ENCODE measurements around the gene PARM1. TPM values are rescaled to one million over a fixed set of nuclear protein-coding genes. Genes with fewer than 3 reads are reported as not detected.

Gene PARM1
- total RNA-seq, 1 donor from 2014 or later = 116 TPM

DNA sequence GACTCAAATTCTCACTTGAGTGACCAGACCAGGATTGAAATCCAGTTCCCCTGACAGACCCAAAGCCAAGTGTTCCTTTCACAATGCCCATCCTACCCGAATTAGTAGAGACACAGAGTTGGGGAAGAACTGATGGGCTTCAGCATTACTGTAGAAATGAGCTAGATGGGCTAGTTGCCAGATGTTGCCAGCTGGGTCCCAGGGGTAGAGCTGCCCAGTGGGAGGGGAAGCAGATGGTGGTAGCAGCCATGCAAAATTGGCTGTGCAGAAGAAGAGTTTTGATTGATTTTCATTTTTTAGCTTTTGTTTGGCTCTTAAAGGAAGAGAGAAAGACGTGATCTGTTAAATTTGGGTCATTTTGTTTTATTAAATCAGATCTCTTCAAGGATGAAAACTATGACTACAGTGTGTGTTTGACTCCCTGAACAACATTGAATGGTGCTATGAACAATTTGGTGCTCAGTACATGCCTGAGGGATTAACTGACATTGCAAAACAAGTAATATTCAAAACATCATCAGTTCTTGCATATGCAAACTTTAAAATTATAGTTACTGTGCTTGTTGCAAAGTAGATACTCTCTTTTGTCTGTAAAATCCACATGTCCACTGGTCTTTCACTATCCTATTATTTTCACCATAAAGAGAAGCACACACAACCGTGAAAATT is 86.0 kb downstream of the PARM1 start:
- intact Hi-C loops (cut with DNase I) = no loop called here
- Histone ChIP-seq H3K9me3 (no peaks in the 10 kb centered on the region), H3K4me1 (no peaks in the 10 kb centered on the region), H3K27me3 (no peaks in the 10 kb centered on the region), H3K27ac (no peak overlapping the region), H3K4me3 (no peak overlapping the region), H3K36me3 (peaks cover 0 to 6% of the 10 kb centered on the region in 2 donors)
- TF ChIP-seq, protein P1, sequence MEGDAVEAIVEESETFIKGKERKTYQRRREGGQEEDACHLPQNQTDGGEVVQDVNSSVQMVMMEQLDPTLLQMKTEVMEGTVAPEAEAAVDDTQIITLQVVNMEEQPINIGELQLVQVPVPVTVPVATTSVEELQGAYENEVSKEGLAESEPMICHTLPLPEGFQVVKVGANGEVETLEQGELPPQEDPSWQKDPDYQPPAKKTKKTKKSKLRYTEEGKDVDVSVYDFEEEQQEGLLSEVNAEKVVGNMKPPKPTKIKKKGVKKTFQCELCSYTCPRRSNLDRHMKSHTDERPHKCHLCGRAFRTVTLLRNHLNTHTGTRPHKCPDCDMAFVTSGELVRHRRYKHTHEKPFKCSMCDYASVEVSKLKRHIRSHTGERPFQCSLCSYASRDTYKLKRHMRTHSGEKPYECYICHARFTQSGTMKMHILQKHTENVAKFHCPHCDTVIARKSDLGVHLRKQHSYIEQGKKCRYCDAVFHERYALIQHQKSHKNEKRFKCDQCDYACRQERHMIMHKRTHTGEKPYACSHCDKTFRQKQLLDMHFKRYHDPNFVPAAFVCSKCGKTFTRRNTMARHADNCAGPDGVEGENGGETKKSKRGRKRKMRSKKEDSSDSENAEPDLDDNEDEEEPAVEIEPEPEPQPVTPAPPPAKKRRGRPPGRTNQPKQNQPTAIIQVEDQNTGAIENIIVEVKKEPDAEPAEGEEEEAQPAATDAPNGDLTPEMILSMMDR (IDR thresholded peaks at IDR 0.05) = no peak
- no peak for DNase-seq (ENCODE audit: low spot score in 2 of 2)

DNA sequence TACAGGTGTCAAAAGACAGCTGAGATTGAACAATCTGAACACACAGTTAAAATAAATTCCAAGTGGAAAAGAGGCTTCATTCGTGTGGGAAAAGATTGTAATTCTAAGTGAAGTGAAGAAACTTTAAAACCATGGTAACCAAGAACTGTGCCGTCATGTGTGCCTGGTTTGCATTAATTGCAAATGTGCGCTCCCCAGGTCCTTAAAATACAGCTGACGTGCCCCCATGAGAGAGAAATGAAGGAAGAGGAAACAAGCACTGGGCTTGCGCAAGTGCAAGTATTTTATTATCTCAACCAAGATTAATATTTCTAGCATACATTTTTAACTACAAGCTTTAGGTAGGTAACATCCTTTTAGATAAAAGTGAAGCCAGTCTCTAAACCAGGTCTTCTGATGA is 92.5 kb downstream of the PARM1 start:
- no peak overlapping the region for H3K27ac ChIP-seq
- H3K4me1 ChIP-seq = no peaks in the 10 kb centered on the region
- H3K36me3 ChIP-seq = peaks cover 3 to 7% of the 10 kb centered on the region in 2 donors
- DNase-seq (ENCODE audit: low spot score in 2 of 2) = no peak
- TF ChIP-seq, protein P1 (IDR thresholded peaks at IDR 0.05) = no peak
- H3K27me3 ChIP-seq = no peaks in the 10 kb centered on the region
- H3K4me3 ChIP-seq = no peak overlapping the region
- intact Hi-C loops (cut with DNase I) = no loop called here
- no peaks in the 10 kb centered on the region for H3K9me3 ChIP-seq

DNA sequence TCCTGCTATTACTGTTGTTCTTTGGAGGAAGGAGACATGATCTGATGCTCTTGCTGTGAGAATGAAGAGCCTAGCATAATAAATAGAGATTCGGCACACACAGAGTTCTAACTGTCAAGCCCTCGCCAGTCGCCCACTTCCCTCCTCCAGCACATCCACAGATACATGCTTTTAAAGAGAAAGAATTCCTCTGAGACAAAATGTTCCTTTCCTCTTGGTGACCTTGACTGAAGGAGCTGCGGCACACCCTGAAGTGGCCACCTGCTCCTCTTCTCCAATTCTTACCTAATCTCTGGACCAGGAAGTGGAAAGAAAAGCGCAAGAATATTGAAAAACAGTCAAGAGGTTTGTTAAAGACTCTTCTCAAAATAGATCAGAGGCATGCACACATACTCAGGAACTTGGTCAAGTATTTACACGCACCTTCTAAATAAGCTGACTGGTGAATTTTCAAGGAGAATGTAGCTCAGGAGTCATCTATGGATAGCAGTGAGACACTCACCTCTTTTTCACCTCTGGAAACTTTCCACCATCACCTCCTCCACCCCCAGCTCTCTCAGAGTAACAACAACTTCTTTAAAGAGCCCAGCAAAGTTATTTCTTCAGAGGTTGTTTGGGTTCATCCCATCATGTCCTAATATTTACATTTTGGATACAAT is 95.4 kb downstream of the PARM1 start:
- no peaks in the 10 kb centered on the region for H3K27me3 ChIP-seq
- H3K9me3 ChIP-seq = no peaks in the 10 kb centered on the region
- TF ChIP-seq, protein P1 (IDR thresholded peaks at IDR 0.05) = no peak
- H3K27ac ChIP-seq = no peak overlapping the region
- H3K36me3 ChIP-seq = peaks cover 3 to 9% of the 10 kb centered on the region in 2 donors
- intact Hi-C loops (cut with DNase I) = no loop called here
- H3K4me1 ChIP-seq = no peaks in the 10 kb centered on the region
- H3K4me3 ChIP-seq = no peak overlapping the region
- no peak for DNase-seq (ENCODE audit: low spot score in 2 of 2)

DNA sequence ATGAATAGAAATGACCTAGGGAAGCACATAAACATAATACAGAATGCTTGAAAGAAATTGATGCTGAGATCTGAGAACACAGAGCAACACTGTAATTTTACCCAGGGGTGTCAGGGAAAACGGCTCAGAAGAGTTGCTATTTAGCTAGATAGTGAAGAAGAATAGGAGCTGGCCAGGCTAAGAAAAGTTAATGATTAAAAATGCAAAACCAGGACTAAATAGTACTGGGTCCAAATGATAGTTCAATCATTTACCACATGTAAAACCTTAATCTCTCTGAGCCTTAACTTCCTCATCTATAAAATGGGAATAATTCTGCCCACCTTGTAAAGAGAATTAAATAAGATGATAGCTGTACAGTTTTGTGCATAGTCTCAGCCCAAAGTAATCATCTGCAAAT is 97.1 kb downstream of the PARM1 start:
- H3K4me3 ChIP-seq = no peak overlapping the region
- no peak for DNase-seq (ENCODE audit: low spot score in 2 of 2)
- H3K9me3 ChIP-seq = no peaks in the 10 kb centered on the region
- intact Hi-C loops (cut with DNase I) = no loop called here
- peaks cover 3 to 12% of the 10 kb centered on the region in 2 donors for H3K36me3 ChIP-seq
- no peaks in the 10 kb centered on the region for H3K27me3 ChIP-seq
- H3K4me1 ChIP-seq = no peaks in the 10 kb centered on the region
- TF ChIP-seq, protein P1 (IDR thresholded peaks at IDR 0.05) = no peak
- H3K27ac ChIP-seq = no peak overlapping the region

DNA sequence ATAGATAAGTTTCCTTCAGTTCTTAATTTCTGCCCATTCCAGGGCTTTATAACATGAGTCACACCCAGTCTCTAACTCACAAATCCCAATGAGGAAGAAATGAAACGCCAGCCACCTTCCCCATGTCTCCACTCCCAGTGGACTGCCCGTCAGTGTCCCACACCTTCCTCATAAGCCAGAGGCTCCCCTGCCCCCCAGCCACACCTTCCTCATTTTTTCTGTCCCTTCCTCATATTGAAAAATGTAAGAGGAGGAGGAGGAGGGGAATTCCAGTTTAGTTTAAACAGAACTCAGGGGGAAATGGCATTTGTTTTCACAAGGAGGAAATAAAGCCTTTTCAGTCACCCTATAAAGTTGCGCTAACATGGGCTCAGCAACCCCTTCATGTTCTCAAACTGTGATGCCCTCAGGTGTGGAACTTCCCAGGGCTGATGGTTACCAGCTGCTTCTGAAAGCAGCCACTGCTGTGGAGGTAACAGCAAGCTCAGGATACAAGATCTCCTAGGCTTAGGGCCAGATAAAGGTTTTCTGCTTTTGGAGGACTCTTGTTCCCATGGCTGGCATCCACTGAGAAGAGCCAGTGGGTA is 97.8 kb downstream of the PARM1 start:
- Histone ChIP-seq H3K27me3 (no peaks in the 10 kb centered on the region), H3K9me3 (no peaks in the 10 kb centered on the region), H3K4me1 (no peaks in the 10 kb centered on the region), H3K36me3 (peaks cover 3 to 19% of the 10 kb centered on the region in 2 donors), H3K27ac (no peak overlapping the region), H3K4me3 (no peak overlapping the region)
- DNase-seq (ENCODE audit: low spot score in 2 of 2) = no peak
- intact Hi-C loops (cut with DNase I) = no loop called here
- TF ChIP-seq, protein P1 (IDR thresholded peaks at IDR 0.05) = no peak
